Mesenchymal stem cell (in vitro differentiated cells and primary cell): Measurements from ENCODE around the gene ASB4.

Experiments
- DNase-seq: peaks from one replicate; pipeline ENCODE4 v3.0.0-alpha.2; 2013
- H2AFZ ChIP-seq: one replicate; pipeline ENCODE4 v1.6.1; 2013; ENCODE audit warnings: low read depth, mild to moderate bottlenecking, control low read depth, inconsistent platforms, low read length, moderate library complexity
- H2AK5ac ChIP-seq: 2 replicates; pipeline ENCODE4 v1.6.1; 2013; ENCODE audit warnings: low read length, moderate library complexity, mild to moderate bottlenecking, inconsistent platforms; ENCODE audit not compliant: severe bottlenecking
- H2BK120ac ChIP-seq: one replicate; pipeline ENCODE4 v1.6.1; 2013; ENCODE audit warnings: low read depth, mild to moderate bottlenecking, inconsistent platforms, low read length, moderate library complexity
- H2BK12ac ChIP-seq, 2 experiments: one replicate each; pipeline ENCODE4 v1.6.1; 2013; ENCODE audit warnings: inconsistent platforms in 2 of 2, low read length in 2 of 2, mild to moderate bottlenecking in 2 of 2, moderate library complexity in 2 of 2, control low read depth in 1 of 2
- H2BK15ac ChIP-seq: one replicate; pipeline ENCODE4 v1.6.1; 2013; ENCODE audit warnings: mild to moderate bottlenecking, low read depth, inconsistent platforms; ENCODE audit not compliant: poor library complexity, severe bottlenecking
- H2BK5ac ChIP-seq: 2 replicates; pipeline ENCODE4 v1.6.1; 2013; ENCODE audit warnings: low read depth, mild to moderate bottlenecking, low read length, control low read depth, inconsistent platforms; ENCODE audit not compliant: poor library complexity, severe bottlenecking
- H3K14ac ChIP-seq, 2 experiments: one replicate each; pipeline ENCODE4 v1.6.1; 2013; ENCODE audit warnings: inconsistent platforms in 2 of 2, low read length in 2 of 2, control low read depth in 1 of 2, mild to moderate bottlenecking in 1 of 2, moderate library complexity in 1 of 2
- H3K18ac ChIP-seq, 2 experiments: one replicate each; pipeline ENCODE4 v1.6.1; 2013; ENCODE audit warnings: inconsistent platforms in 2 of 2, low read length in 2 of 2, control low read depth in 1 of 2, low read depth in 1 of 2, mild to moderate bottlenecking in 1 of 2
- H3K23ac ChIP-seq, 2 experiments: one replicate each; pipeline ENCODE4 v1.6.1; 2013; ENCODE audit warnings: inconsistent platforms in 2 of 2, low read length in 2 of 2, mild to moderate bottlenecking in 2 of 2, moderate library complexity in 2 of 2, control low read depth in 1 of 2
- H3K27ac ChIP-seq: 2 replicates; pipeline ENCODE4 v1.5.1; 2013; ENCODE audit warnings: mild to moderate bottlenecking, moderate library complexity, low read length, control low read depth, inconsistent platforms; ENCODE audit not compliant: poor library complexity, severe bottlenecking
- H3K27me3 ChIP-seq, 2 experiments: 2 replicates each; pipeline versions ENCODE4 v1.6.1 to v1.7.0; 2013; ENCODE audit warnings: low read length in 2 of 2, mild to moderate bottlenecking in 2 of 2, moderate library complexity in 2 of 2, control low read depth in 1 of 2, inconsistent platforms in 1 of 2; ENCODE audit not compliant: control insufficient read depth in 1 of 2, insufficient read depth in 1 of 2
- H3K36me3 ChIP-seq, 2 experiments: 2 replicates each; pipeline versions ENCODE4 v1.6.1 to v1.7.0; 2013; ENCODE audit warnings: low read length in 2 of 2, control low read depth in 1 of 2, inconsistent platforms in 1 of 2, low read depth in 1 of 2, mild to moderate bottlenecking in 1 of 2; ENCODE audit not compliant: insufficient read depth in 2 of 2, control insufficient read depth in 1 of 2
- H3K4ac ChIP-seq, 2 experiments: one replicate each; pipeline ENCODE4 v1.6.1; 2013; ENCODE audit warnings: inconsistent platforms in 2 of 2, low read length in 2 of 2, mild to moderate bottlenecking in 2 of 2, moderate library complexity in 2 of 2, control low read depth in 1 of 2, low read depth in 1 of 2
- H3K4me1 ChIP-seq: 2 replicates; pipeline ENCODE4 v1.6.1; 2013; ENCODE audit warnings: low read depth, low read length, control low read depth; ENCODE audit not compliant: control insufficient read depth, insufficient read depth
- H3K4me2 ChIP-seq: 2 replicates; pipeline ENCODE4 v1.6.1; 2013; ENCODE audit warnings: low read length, mild to moderate bottlenecking, inconsistent platforms; ENCODE audit not compliant: poor library complexity, severe bottlenecking
- H3K4me3 ChIP-seq, 2 experiments: 2 replicates each; pipeline versions ENCODE4 v1.5.1 to v1.7.0; 2013; ENCODE audit warnings: low read length in 2 of 2, mild to moderate bottlenecking in 2 of 2, control low read depth in 1 of 2, low read depth in 1 of 2; ENCODE audit not compliant: insufficient read depth in 1 of 2
- H3K79me1 ChIP-seq: replicated peaks from 2 replicates; pipeline ENCODE4 v1.6.1; 2013; ENCODE audit warnings: mild to moderate bottlenecking, control low read depth, low read length, inconsistent platforms; ENCODE audit not compliant: poor library complexity, severe bottlenecking
- H3K9ac ChIP-seq: 2 replicates; pipeline ENCODE4 v1.7.0; 2013; ENCODE audit warnings: mild to moderate bottlenecking, low read length, moderate library complexity
- H3K9me3 ChIP-seq: 2 replicates; pipeline ENCODE4 v1.7.0; 2013; ENCODE audit warnings: mild to moderate bottlenecking, low read length; ENCODE audit not compliant: control insufficient read depth
- H4K8ac ChIP-seq: one replicate; pipeline ENCODE4 v1.6.1; 2013; ENCODE audit warnings: inconsistent platforms, mild to moderate bottlenecking, low read length, moderate library complexity
- H4K91ac ChIP-seq: one replicate; pipeline ENCODE4 v1.6.1; 2013; ENCODE audit warnings: mild to moderate bottlenecking, low read length, inconsistent platforms
- WGBS: methylation state at CpG from one replicate; pipeline ENCODE4 v1.1.7; 2013; ENCODE audit warnings: mixed read lengths; 5-methylcytosine and 5-hydroxymethylcytosine counted together

Gene ASB4

GRCh38 chr7:95584769-95585425, 99.2 kb downstream of the ASB4 start:
- no peak overlapping the region for H3K23ac ChIP-seq
- H3K4ac ChIP-seq: no peak overlapping the region
- H3K9ac ChIP-seq: no peak overlapping the region
- no peak overlapping the region for H3K4me2 ChIP-seq
- H3K27me3 ChIP-seq: no peaks in the 10 kb centered on the region
- no peak overlapping the region for H2BK12ac ChIP-seq
- no peak overlapping the region for H3K14ac ChIP-seq
- DNase-seq: no peak
- H2BK120ac ChIP-seq: no peak overlapping the region
- H3K9me3 ChIP-seq: no peaks in the 10 kb centered on the region
- no peak overlapping the region for H2BK15ac ChIP-seq
- no peaks in the 10 kb centered on the region for H3K4me1 ChIP-seq
- no CpG with 5 or more reads among the region's 1 CpG for WGBS
- peaks cover 0 to 2% of the 10 kb centered on the region in 2 experiments for H3K36me3 ChIP-seq
- H2AFZ ChIP-seq: no peak overlapping the region
- no peak overlapping the region for H2BK5ac ChIP-seq
- no peaks in the 10 kb centered on the region for H3K79me1 ChIP-seq
- H3K27ac ChIP-seq: no peak overlapping the region
- no peak overlapping the region for H4K91ac ChIP-seq
- no peak overlapping the region for H4K8ac ChIP-seq
- no peak overlapping the region for H2AK5ac ChIP-seq
- H3K18ac ChIP-seq: no peak overlapping the region
- no peak overlapping the region for H3K4me3 ChIP-seq

- H3K4me3 ChIP-seq: no peak overlapping the region
- no peak overlapping the region for H2BK120ac ChIP-seq
- no peak overlapping the region for H2BK15ac ChIP-seq
- no peak overlapping the region for H3K14ac ChIP-seq
- no peaks in the 10 kb centered on the region for H3K9me3 ChIP-seq
- no peak overlapping the region for H3K4ac ChIP-seq
- H2AK5ac ChIP-seq: no peak overlapping the region
- no peak overlapping the region for H3K4me2 ChIP-seq
- no peak overlapping the region for H3K9ac ChIP-seq
- no peak overlapping the region for H2BK5ac ChIP-seq
- H3K27ac ChIP-seq: no peak overlapping the region
- peaks cover 0 to 2% of the 10 kb centered on the region in 2 experiments for H3K36me3 ChIP-seq
- no peak overlapping the region for H4K91ac ChIP-seq
- no peak overlapping the region for H3K23ac ChIP-seq
- H4K8ac ChIP-seq: no peak overlapping the region
- no peaks in the 10 kb centered on the region for H3K79me1 ChIP-seq
- WGBS: 75% methylated on average over 3 of the region's 3 CpGs
- no peak for DNase-seq
- no peaks in the 10 kb centered on the region for H3K4me1 ChIP-seq
- no peak overlapping the region for H3K18ac ChIP-seq
- H2BK12ac ChIP-seq: no peak overlapping the region
- H3K27me3 ChIP-seq: no peaks in the 10 kb centered on the region
- no peak overlapping the region for H2AFZ ChIP-seq
Observed at GRCh38 chr7:95585426-95585789, 99.7 kb downstream of the ASB4 start.

GRCh38 chr7:95586951-95587301, 101.2 kb downstream of the ASB4 start:
- Histone ChIP-seq H3K27ac (no peak overlapping the region), H3K36me3 (peaks cover 2 to 3% of the 10 kb centered on the region in 2 experiments), H4K91ac (no peak overlapping the region), H4K8ac (no peak overlapping the region), H2BK120ac (no peak overlapping the region), H2BK5ac (no peak overlapping the region), H3K18ac (no peak overlapping the region), H3K4me3 (no peak overlapping the region), H3K23ac (no peak overlapping the region), H2BK12ac (no peak overlapping the region), H2AK5ac (no peak overlapping the region), H3K79me1 (no peaks in the 10 kb centered on the region), H3K9ac (no peak overlapping the region), H3K4ac (no peak overlapping the region), H3K4me2 (no peak overlapping the region), H3K27me3 (no peaks in the 10 kb centered on the region), H3K4me1 (no peaks in the 10 kb centered on the region), H2BK15ac (no peak overlapping the region), H2AFZ (no peak overlapping the region), H3K14ac (no peak overlapping the region), H3K9me3 (no peaks in the 10 kb centered on the region)
- no peak for DNase-seq
- WGBS: 92% methylated on average over 3 of the region's 3 CpGs

- H3K9ac ChIP-seq: no peak overlapping the region
Observed at GRCh38 chr7:95589031-95589430, 103.3 kb downstream of the ASB4 start.

More at GRCh38 chr7:95589031-95589430, 103.3 kb downstream of the ASB4 start:
- no peak overlapping the region for H4K8ac ChIP-seq
- H2BK15ac ChIP-seq: no peak overlapping the region
- H2AK5ac ChIP-seq: no peak overlapping the region
- no peak for DNase-seq
- no peak overlapping the region for H3K4me2 ChIP-seq
- no peak overlapping the region for H3K4ac ChIP-seq
- H3K14ac ChIP-seq: no peak overlapping the region
- H3K27me3 ChIP-seq: no peaks in the 10 kb centered on the region
- no peaks in the 10 kb centered on the region for H3K79me1 ChIP-seq
- H2BK12ac ChIP-seq: no peak overlapping the region
- no peaks in the 10 kb centered on the region for H3K9me3 ChIP-seq
- H2BK5ac ChIP-seq: no peak overlapping the region
- no peak overlapping the region for H2BK120ac ChIP-seq
- no peaks in the 10 kb centered on the region for H3K4me1 ChIP-seq
- H3K4me3 ChIP-seq: no peak overlapping the region
- no peak overlapping the region for H2AFZ ChIP-seq
- no peak overlapping the region for H3K23ac ChIP-seq
- H3K36me3 ChIP-seq: peaks cover 2 to 3% of the 10 kb centered on the region in 2 experiments
- H3K27ac ChIP-seq: no peak overlapping the region
- H3K18ac ChIP-seq: no peak overlapping the region
- no peak overlapping the region for H4K91ac ChIP-seq
